ENCODE results near the gene SLC25A21.
A peak's percentile ranks its signal among the peaks of the same experiment; 100 is the strongest.
"Not testable (repeated sequence)": the region's sequence is repeated elsewhere in the genome, so short reads cannot be mapped to it uniquely, and the experiment has no call there.

Gene SLC25A21

GRCh38 chr14:36820901-36821300 lies 351.5 kb downstream of the SLC25A21 start:
- no peak for DNase-seq (ENCODE audit: low read depth)

GRCh38 chr14:36820111-36820709 lies 352.2 kb downstream of the SLC25A21 start:
- no peak for DNase-seq (ENCODE audit: low read depth)

- DNase-seq (ENCODE audit: low read depth) = peak; percentile 50
Observed at GRCh38 chr14:36818794-36819384, 353.5 kb downstream of the SLC25A21 start.

GRCh38 chr14:36818246-36818645 lies 354.2 kb downstream of the SLC25A21 start:
- peak; percentile 7 for DNase-seq (ENCODE audit: low read depth)

- no peak for DNase-seq (ENCODE audit: low read depth)
Observed at GRCh38 chr14:36817071-36817930, 355.1 kb downstream of the SLC25A21 start.

- no peak for DNase-seq (ENCODE audit: low read depth)
Observed at GRCh38 chr14:36816481-36816880, 355.9 kb downstream of the SLC25A21 start.

GRCh38 chr14:36814783-36815182 lies 357.6 kb downstream of the SLC25A21 start:
- DNase-seq (ENCODE audit: low read depth) = not testable (repeated sequence)

GRCh38 chr14:36810209-36810608 lies 362.2 kb downstream of the SLC25A21 start:
- no peak for DNase-seq (ENCODE audit: low read depth)

GRCh38 chr14:36807727-36808126 lies 364.7 kb downstream of the SLC25A21 start:
- DNase-seq (ENCODE audit: low read depth) = no peak

GRCh38 chr14:36805131-36805559 lies 367.3 kb downstream of the SLC25A21 start:
- DNase-seq (ENCODE audit: low read depth) = no peak

- no peak for DNase-seq (ENCODE audit: low read depth)
Observed at GRCh38 chr14:36797634-36798033, 374.8 kb downstream of the SLC25A21 start.

- no peak for DNase-seq (ENCODE audit: low read depth)
Observed at GRCh38 chr14:36791402-36791801, 381.0 kb downstream of the SLC25A21 start.

GRCh38 chr14:36785511-36785910 lies 386.9 kb downstream of the SLC25A21 start:
- no peak for DNase-seq (ENCODE audit: low read depth)

GRCh38 chr14:36784541-36784940 lies 387.9 kb downstream of the SLC25A21 start:
- no peak for DNase-seq (ENCODE audit: low read depth)

GRCh38 chr14:36781897-36782296 lies 390.5 kb downstream of the SLC25A21 start:
- no peak for DNase-seq (ENCODE audit: low read depth)

GRCh38 chr14:36773558-36773957 lies 398.8 kb downstream of the SLC25A21 start:
- DNase-seq (ENCODE audit: low read depth) = no peak

GRCh38 chr14:36773136-36773540 lies 399.3 kb downstream of the SLC25A21 start:
- DNase-seq (ENCODE audit: low read depth) = peak; percentile 5

GRCh38 chr14:36771028-36771640 lies 401.3 kb downstream of the SLC25A21 start:
- no peak for DNase-seq (ENCODE audit: low read depth)

GRCh38 chr14:36768638-36769337 lies 403.6 kb downstream of the SLC25A21 start:
- no peak for DNase-seq (ENCODE audit: low read depth)

- DNase-seq (ENCODE audit: low read depth) = no peak
Observed at GRCh38 chr14:36767603-36768281, 404.7 kb downstream of the SLC25A21 start.

- DNase-seq (ENCODE audit: low read depth) = no peak
Observed at GRCh38 chr14:36766974-36767373, 405.4 kb downstream of the SLC25A21 start.
